Nephron progenitor cell (in vitro differentiated cells): ENCODE data around the gene PPP1CA.

Experiments used
- DNase-seq: peaks from one replicate; pipeline ENCODE4 v3.0.0; 2021
- H3K27ac Mint-ChIP-seq: 2 replicates; pipeline ENCODE4 v1.8.0; 2021; ENCODE audit warnings: mild to moderate bottlenecking, moderate library complexity, mixed read lengths
- H3K27me3 Mint-ChIP-seq: 2 replicates; pipeline ENCODE4 v1.8.0; 2021; ENCODE audit warnings: mild to moderate bottlenecking, low read depth, mixed read lengths; ENCODE audit not compliant: poor library complexity
- H3K36me3 Mint-ChIP-seq: 2 replicates; pipeline ENCODE4 v1.8.0; 2021; ENCODE audit warnings: low read depth, mixed read lengths
- H3K4me1 Mint-ChIP-seq: 2 replicates; pipeline ENCODE4 v1.8.0; 2021; ENCODE audit warnings: mixed read lengths
- H3K4me3 Mint-ChIP-seq: 2 replicates; pipeline ENCODE4 v1.8.0; 2021; ENCODE audit warnings: mild to moderate bottlenecking, moderate library complexity, mixed read lengths
- H3K9me3 Mint-ChIP-seq: 2 replicates; pipeline ENCODE4 v1.8.0; 2021; ENCODE audit warnings: mild to moderate bottlenecking, moderate library complexity, mixed read lengths
- TF ChIP-seq, protein P1 (sequence below): fragments of 200-600 bp; sonication (generic); IDR thresholded peaks from 2 replicates; pipeline ENCODE4 v1.5.0; 2021; ENCODE audit warnings: antibody characterized with exemption

Gene PPP1CA

DNA sequence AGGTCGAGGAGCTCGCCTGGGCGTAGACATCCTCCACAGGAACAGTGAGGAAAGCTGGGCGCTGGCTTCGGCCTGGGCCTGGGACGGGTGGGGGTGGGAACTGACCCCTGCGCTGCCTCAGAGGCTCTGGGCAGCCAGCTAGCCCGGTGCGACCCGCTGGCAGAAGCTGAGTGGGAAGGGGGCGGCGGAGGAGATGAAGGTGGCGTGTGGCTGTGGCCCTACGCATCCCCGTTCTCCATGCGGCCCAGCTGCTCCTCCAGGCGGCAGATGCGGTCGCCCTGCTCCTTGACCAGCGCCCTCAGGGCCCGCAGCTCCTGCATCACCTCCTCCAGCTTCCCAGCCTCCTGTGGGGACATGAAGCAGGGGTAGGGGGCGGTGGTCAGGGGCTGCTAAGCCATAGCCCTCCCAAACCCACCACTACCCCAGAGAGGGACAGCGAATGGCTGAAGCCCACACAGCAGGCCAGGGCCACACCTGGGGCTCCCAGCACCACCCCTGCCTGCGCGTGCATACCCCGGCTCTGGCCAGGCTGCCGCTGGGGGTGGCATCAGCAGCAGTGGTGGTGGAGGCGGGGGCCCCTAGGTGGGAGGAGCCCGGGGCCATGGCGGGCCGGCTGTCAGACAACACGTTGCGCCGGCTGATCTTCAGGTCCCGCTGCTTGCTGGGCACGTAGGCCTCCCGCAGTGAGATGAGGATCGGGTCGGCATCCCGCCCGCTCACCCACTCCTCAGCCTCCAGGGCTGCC is 36.7 kb upstream of the PPP1CA start:
- Mint-ChIP-seq H3K36me3 (peaks cover 5% of the 10 kb centered on the region), H3K4me3 (no peak overlapping the region), H3K27me3 (no peaks in the 10 kb centered on the region), H3K9me3 (no peaks in the 10 kb centered on the region), H3K4me1 (peaks cover 15% of the 10 kb centered on the region), H3K27ac (no peak overlapping the region)
- TF ChIP-seq, protein P1, sequence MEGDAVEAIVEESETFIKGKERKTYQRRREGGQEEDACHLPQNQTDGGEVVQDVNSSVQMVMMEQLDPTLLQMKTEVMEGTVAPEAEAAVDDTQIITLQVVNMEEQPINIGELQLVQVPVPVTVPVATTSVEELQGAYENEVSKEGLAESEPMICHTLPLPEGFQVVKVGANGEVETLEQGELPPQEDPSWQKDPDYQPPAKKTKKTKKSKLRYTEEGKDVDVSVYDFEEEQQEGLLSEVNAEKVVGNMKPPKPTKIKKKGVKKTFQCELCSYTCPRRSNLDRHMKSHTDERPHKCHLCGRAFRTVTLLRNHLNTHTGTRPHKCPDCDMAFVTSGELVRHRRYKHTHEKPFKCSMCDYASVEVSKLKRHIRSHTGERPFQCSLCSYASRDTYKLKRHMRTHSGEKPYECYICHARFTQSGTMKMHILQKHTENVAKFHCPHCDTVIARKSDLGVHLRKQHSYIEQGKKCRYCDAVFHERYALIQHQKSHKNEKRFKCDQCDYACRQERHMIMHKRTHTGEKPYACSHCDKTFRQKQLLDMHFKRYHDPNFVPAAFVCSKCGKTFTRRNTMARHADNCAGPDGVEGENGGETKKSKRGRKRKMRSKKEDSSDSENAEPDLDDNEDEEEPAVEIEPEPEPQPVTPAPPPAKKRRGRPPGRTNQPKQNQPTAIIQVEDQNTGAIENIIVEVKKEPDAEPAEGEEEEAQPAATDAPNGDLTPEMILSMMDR = no peak
- DNase-seq = no peak

- H3K4me3 Mint-ChIP-seq = no peak overlapping the region
- peaks cover 5% of the 10 kb centered on the region for H3K36me3 Mint-ChIP-seq
- H3K27me3 Mint-ChIP-seq = no peaks in the 10 kb centered on the region
- no peak overlapping the region for H3K27ac Mint-ChIP-seq
- peaks cover 15% of the 10 kb centered on the region for H3K4me1 Mint-ChIP-seq
- DNase-seq = no peak
- TF ChIP-seq, protein P1 = no peak
- no peaks in the 10 kb centered on the region for H3K9me3 Mint-ChIP-seq
These were observed 36.1 kb upstream of the PPP1CA start for GRCh38 chr11:67437809-67438157.

- Mint-ChIP-seq H3K4me1 (peaks cover 10% of the 10 kb centered on the region), H3K36me3 (peaks cover 6% of the 10 kb centered on the region), H3K27me3 (no peaks in the 10 kb centered on the region), H3K27ac (peak within 1 kb of the TSS; percentile 43), H3K9me3 (no peaks in the 10 kb centered on the region), H3K4me3 (no peak within 1 kb of the TSS)
- DNase-seq = no peak
- TF ChIP-seq, protein P1 = no peak
These were observed 35.6 kb upstream of the PPP1CA start, which contains the start of gene PTPRCAP for GRCh38 chr11:67437082-67437808. PTPRCAP (minus strand) TSS chr11:67437682; CDS start chr11:67437619, 63 bp downstream.

GRCh38 chr11:67436459-67437081 is 34.9 kb upstream of the PPP1CA start:
- no peaks in the 10 kb centered on the region for H3K9me3 Mint-ChIP-seq
- peaks cover 13% of the 10 kb centered on the region for H3K36me3 Mint-ChIP-seq
- no peak overlapping the region for H3K4me3 Mint-ChIP-seq
- TF ChIP-seq, protein P1 = no peak
- no peaks in the 10 kb centered on the region for H3K27me3 Mint-ChIP-seq
- DNase-seq = no peak
- H3K27ac Mint-ChIP-seq = peak overlapping the region; percentile 43
- H3K4me1 Mint-ChIP-seq = peaks cover 11% of the 10 kb centered on the region

GRCh38 chr11:67435727-67436458 is 34.2 kb upstream of the PPP1CA start:
- Mint-ChIP-seq H3K36me3 (peaks cover 14% of the 10 kb centered on the region), H3K4me3 (no peak overlapping the region), H3K4me1 (peaks cover 11% of the 10 kb centered on the region), H3K27me3 (no peaks in the 10 kb centered on the region), H3K27ac (no peak overlapping the region), H3K9me3 (no peaks in the 10 kb centered on the region)
- DNase-seq = no peak
- TF ChIP-seq, protein P1 = no peak
